RWPE1 (cell line): ENCODE data around the gene THOC5.

Source experiments
- CTCF ChIA-PET: fragments of 350-600 bp; sonication (Branson Sonifier 250); formaldehyde crosslinking; extraction: SDS; loops from one replicate; lab custom pipeline; 2021; lab: Yijun Ruan, JAX
- POLR2A ChIA-PET: fragments of 400-600 bp; formaldehyde crosslinking; extraction: SDS; loops from one replicate; lab custom pipeline; 2020; ENCODE audit warnings: antibody characterized with exemption; ENCODE audit not compliant: low non-redundant PET; lab: Yijun Ruan, JAX
- DNase-seq: peaks from one replicate; pipeline ENCODE4 v3.0.0; 2012; ENCODE audit warnings: low spot score
- H3K27ac ChIP-seq: fragments of 450-650 bp; 2 replicates; pipeline ENCODE4 v1.5.1; 2017
- CTCF ChIP-seq: fragments of 450-650 bp; conservative IDR thresholded peaks from 2 replicates; pipeline ENCODE4 v1.5.1; 2017; ENCODE audit warnings: low read depth, mild to moderate bottlenecking

THOC5 gene

GRCh38 chr22:29584975-29585374, 31.4 kb upstream of the THOC5 start:
- POLR2A ChIA-PET = no interaction called here
- H3K27ac ChIP-seq = peak overlapping the region; percentile 18; the same call in 1 of the 2 replicates
- no peak for TF ChIP-seq CTCF
- CTCF ChIA-PET = no interaction called here
- DNase-seq = no peak

- CTCF ChIA-PET = no interaction called here
- POLR2A ChIA-PET = no interaction called here
Measured at GRCh38 chr22:29581799-29582198, 28.2 kb upstream of the THOC5 start.

GRCh38 chr22:29580200-29580810, 26.7 kb upstream of the THOC5 start:
- ChIA-PET POLR2A (no interaction called here), CTCF (no interaction called here)
- TF ChIP-seq CTCF = no peak
- DNase-seq = no peak
- peak overlapping the region; percentile 77 for H3K27ac ChIP-seq

More at GRCh38 chr22:29581799-29582198, 28.2 kb upstream of the THOC5 start:
- H3K27ac ChIP-seq = peak overlapping the region; percentile 77
- no peak for DNase-seq
- TF ChIP-seq CTCF = no peak

GRCh38 chr22:29578462-29579200, 25.1 kb upstream of the THOC5 start:
- DNase-seq = no peak
- ChIA-PET POLR2A (no interaction called here), CTCF (interaction anchor here (0.6 kb wide), 1 partner anchor 13 kb away, joined by 4 read pairs; no protein-coding TSS in a partner anchor)
- no peak overlapping the region for H3K27ac ChIP-seq
- no peak for TF ChIP-seq CTCF

GRCh38 chr22:29574762-29575450, 21.3 kb upstream of the THOC5 start:
- CTCF ChIA-PET = no interaction called here
- DNase-seq = no peak
- no peak for TF ChIP-seq CTCF
- POLR2A ChIA-PET = interaction anchor here (0.7 kb wide), 1 partner anchor 27 kb away, joined by 6 read pairs; no protein-coding TSS in a partner anchor
- no peak overlapping the region for H3K27ac ChIP-seq

- no peak for TF ChIP-seq CTCF
- H3K27ac ChIP-seq = no peak overlapping the region
- CTCF ChIA-PET = no interaction called here
- POLR2A ChIA-PET = no interaction called here
- no peak for DNase-seq
Measured at GRCh38 chr22:29570912-29571549, 17.5 kb upstream of the THOC5 start.
